Natural killer cell (primary cell): Measurements from ENCODE around the gene LRRC47. TPM values are rescaled to one million over a fixed set of nuclear protein-coding genes. Genes with fewer than 3 reads are reported as not detected.

ENCODE experiments used
- ATAC-seq, 3 donors: fragments of 150-1000 bp in 2 of 3; fragments of 200-7000 bp in 1 of 3; cut with Tn5 transposase; 1 replicate in 1 of 3; 2 replicates in 2 of 3; pipeline ENCODE4 v1.10.0; 2021; ENCODE audit warnings: mild to moderate bottlenecking in 2 of 3, moderate library complexity in 2 of 3
- DNase-seq, 2 donors: peaks; one replicate each; pipeline versions ENCODE4 v3.0.0 to v3.0.0-alpha.2; 2013 to 2021; ENCODE audit warnings: mixed read lengths in 1 of 2
- H3K27ac ChIP-seq: one replicate; pipeline ENCODE4 v1.5.1; 2013; ENCODE audit warnings: mild to moderate bottlenecking, low read length
- H3K27me3 ChIP-seq: one replicate; pipeline ENCODE4 v1.6.1; 2013; ENCODE audit warnings: low read length; ENCODE audit not compliant: control insufficient read depth, insufficient read depth
- H3K36me3 ChIP-seq: one replicate; pipeline ENCODE4 v1.6.1; 2013; ENCODE audit warnings: low read length; ENCODE audit not compliant: control insufficient read depth, insufficient read depth
- H3K4me1 ChIP-seq: one replicate; pipeline ENCODE4 v1.6.1; 2013; ENCODE audit warnings: low read length; ENCODE audit not compliant: control insufficient read depth, insufficient read depth
- H3K4me3 ChIP-seq: one replicate; pipeline ENCODE4 v1.5.1; 2013; ENCODE audit warnings: low read length
- H3K9me3 ChIP-seq: one replicate; pipeline ENCODE4 v1.6.1; 2013; ENCODE audit warnings: low read length; ENCODE audit not compliant: control insufficient read depth, insufficient read depth
- H3K27ac Mint-ChIP-seq, 2 donors: one replicate each; pipeline ENCODE4 v1.8.0; 2022; ENCODE audit warnings: mild to moderate bottlenecking in 2 of 2, mixed read lengths in 2 of 2, moderate library complexity in 1 of 2
- H3K27me3 Mint-ChIP-seq, 2 donors: one replicate each; pipeline ENCODE4 v1.8.0; 2022; ENCODE audit warnings: low read depth in 2 of 2, mixed read lengths in 2 of 2
- H3K36me3 Mint-ChIP-seq: one replicate; pipeline ENCODE4 v1.8.0; 2022; ENCODE audit warnings: mixed read lengths
- H3K4me1 Mint-ChIP-seq, 2 donors: one replicate each; pipeline ENCODE4 v1.8.0; 2022; ENCODE audit warnings: mixed read lengths in 2 of 2
- H3K4me3 Mint-ChIP-seq: one replicate; pipeline ENCODE4 v1.8.0; 2022; ENCODE audit warnings: mild to moderate bottlenecking, moderate library complexity, mixed read lengths
- H3K9me3 Mint-ChIP-seq, 2 donors: one replicate each; pipeline ENCODE4 v1.8.0; 2022; ENCODE audit warnings: mixed read lengths in 2 of 2
- WGBS: methylation state at CpG from one replicate; pipeline ENCODE4 v1.1.7; 2013; ENCODE audit warnings: missing lambda C conversion rate; ENCODE audit not compliant: insufficient coverage; 5-methylcytosine and 5-hydroxymethylcytosine counted together
- intact Hi-C: fragments of 100-400 bp; cut with micrococcal nuclease; formaldehyde crosslinking; loops from one replicate; pipeline ENCODE4 v1.14.2; 2022
- total RNA-seq, 4 donors: library from RNA; stranded (reverse); fragments of 120-200 nt in 1 of 4; gene quantifications; one replicate each; pipeline versions ENCODE4 v1.2.3 to v1.2.4, GENCODE V29; 2013 to 2022
- TF ChIP-seq, protein P1 (sequence below): fragments of 200-600 bp; IDR thresholded peaks from one replicate; pipeline ENCODE4 v1.8.0; 2022; ENCODE audit warnings: antibody characterized with exemption

The LRRC47 gene
- total RNA-seq, 3 donors from 2014 or later (not counting 1 experiment from before 2014, with no cell fraction given): 33.5 to 49.8 (median 45.2) TPM

DNA sequence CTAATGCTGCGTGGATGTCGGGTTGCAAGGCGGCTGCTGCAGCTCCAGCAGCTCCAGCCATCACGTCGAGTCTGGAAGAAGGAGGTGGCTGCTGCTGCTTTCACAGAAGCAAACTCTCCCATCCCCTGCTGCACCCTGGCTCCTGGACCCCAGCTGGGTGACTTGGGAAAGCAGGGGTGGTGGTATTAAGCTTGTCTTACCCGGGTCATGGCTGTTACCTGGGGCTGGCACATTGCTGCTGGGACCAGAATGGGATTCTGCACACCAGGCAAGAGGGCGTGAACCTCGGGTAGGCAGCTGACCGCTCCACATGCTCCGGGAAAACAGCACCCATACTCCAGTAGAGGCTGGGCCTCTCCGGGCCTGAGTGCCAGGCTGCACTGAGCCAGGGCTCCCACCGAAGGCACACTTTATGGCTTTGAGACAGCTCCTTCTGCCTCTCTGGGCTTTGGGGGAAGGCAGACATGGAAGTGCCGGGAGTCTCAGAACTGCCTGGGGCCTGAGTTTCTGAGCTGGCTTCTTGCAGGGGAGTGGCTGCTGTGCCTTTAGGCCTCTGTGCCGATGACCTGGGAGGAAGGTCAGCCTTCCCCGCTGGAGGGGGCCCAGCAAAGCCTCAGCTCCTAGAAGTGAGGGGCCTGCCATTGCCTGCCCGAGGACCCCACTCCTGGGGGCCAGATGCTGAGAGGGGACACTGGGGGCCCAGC, 22.6 kb downstream of the LRRC47 start:
- H3K4me1 Mint-ChIP-seq: peaks cover 0 to 16% of the 10 kb centered on the region in 2 donors
- ATAC-seq: no peak
- Histone ChIP-seq H3K27me3 (no peaks in the 10 kb centered on the region), H3K27ac (no peak overlapping the region), H3K9me3 (no peaks in the 10 kb centered on the region), H3K4me1 (peaks cover 31% of the 10 kb centered on the region), H3K4me3 (no peak overlapping the region), H3K36me3 (no peaks in the 10 kb centered on the region)
- H3K27me3 Mint-ChIP-seq: no peaks in the 10 kb centered on the region
- peak overlapping the region; percentile 47 for H3K4me3 Mint-ChIP-seq
- peak in 1 of 2 donors; percentile 30 for DNase-seq
- WGBS: 91% methylated on average over 16 of the region's 16 CpGs
- H3K27ac Mint-ChIP-seq: peak overlapping the region in 1 of 2 donors; percentile 56
- H3K36me3 Mint-ChIP-seq: no peaks in the 10 kb centered on the region
- no peaks in the 10 kb centered on the region for H3K9me3 Mint-ChIP-seq
- intact Hi-C loops: loop anchor here (5.0 kb wide), 1 partner anchor 129 kb away; the partner anchor contains the start of gene C1orf174
- TF ChIP-seq, protein P1, sequence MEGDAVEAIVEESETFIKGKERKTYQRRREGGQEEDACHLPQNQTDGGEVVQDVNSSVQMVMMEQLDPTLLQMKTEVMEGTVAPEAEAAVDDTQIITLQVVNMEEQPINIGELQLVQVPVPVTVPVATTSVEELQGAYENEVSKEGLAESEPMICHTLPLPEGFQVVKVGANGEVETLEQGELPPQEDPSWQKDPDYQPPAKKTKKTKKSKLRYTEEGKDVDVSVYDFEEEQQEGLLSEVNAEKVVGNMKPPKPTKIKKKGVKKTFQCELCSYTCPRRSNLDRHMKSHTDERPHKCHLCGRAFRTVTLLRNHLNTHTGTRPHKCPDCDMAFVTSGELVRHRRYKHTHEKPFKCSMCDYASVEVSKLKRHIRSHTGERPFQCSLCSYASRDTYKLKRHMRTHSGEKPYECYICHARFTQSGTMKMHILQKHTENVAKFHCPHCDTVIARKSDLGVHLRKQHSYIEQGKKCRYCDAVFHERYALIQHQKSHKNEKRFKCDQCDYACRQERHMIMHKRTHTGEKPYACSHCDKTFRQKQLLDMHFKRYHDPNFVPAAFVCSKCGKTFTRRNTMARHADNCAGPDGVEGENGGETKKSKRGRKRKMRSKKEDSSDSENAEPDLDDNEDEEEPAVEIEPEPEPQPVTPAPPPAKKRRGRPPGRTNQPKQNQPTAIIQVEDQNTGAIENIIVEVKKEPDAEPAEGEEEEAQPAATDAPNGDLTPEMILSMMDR: no peak

DNA sequence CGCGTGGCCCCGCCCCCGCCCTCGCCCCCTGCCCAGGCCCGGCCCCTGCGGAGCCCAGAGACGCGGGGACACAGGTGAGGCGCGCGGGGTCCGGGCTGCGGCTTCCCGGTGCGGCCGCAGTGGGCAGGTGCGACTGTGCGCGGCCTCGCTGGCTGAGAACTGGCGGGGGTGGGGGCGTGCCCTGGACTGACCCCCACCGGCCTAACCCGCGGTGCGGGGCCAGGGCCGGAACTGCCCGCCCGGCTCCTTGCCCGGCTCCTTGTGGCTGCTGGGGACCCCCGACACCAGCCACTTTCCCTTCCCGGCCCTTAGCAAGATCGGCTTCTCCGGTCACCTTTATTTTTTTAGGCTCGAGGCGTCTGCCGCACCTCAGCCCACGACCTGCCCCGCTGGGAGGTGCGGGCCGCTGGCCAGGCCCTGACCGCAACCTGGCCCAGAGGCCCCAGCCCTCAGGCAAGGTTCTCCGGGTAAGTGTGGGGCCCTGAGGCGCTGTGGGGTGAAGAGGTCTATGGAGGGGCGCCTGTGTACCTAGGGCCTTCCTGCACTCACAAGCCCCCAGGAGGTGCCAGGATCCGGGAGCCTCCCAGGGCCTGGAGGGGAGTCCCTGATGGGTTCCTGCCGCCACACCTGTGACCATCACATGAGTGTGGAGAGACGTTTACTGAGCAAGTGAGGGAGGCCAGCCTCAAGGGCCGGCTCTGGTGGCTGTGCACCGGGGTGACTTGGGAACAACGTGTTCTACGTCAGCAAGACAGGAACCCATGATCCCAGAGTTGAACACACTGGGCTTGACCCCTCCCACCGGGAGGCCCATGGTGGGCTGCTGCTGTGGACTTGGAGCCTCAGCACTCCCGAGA, 23.4 kb downstream of the LRRC47 start, which contains the start of gene SMIM1:
Gene SMIM1, plus strand, starts transcription at position 35 of the 857 bp plus-strand sequence. CDS start 2,625 bp downstream, outside the sequence.
- ATAC-seq (peak in 2 of 3 donors; percentile 3 to 7), DNase-seq (peak in 1 of 2 donors; percentile 28)
- H3K9me3 Mint-ChIP-seq: no peaks in the 10 kb centered on the region
- intact Hi-C loops: loop anchor here (5.0 kb wide), 1 partner anchor 129 kb away; the partner anchor contains the start of gene C1orf174
- TF ChIP-seq, protein P1: no peak
- H3K36me3 Mint-ChIP-seq: no peaks in the 10 kb centered on the region
- H3K4me1 Mint-ChIP-seq: peaks cover 0 to 16% of the 10 kb centered on the region in 2 donors
- H3K4me3 ChIP-seq: peak within 1 kb of the TSS; percentile 43
- no peaks in the 10 kb centered on the region for H3K9me3 ChIP-seq
- H3K27me3 ChIP-seq: no peaks in the 10 kb centered on the region
- H3K27ac Mint-ChIP-seq: peak within 1 kb of the TSS in 1 of 2 donors; percentile 56
- 12% methylated on average over 55 of the region's 55 CpGs for WGBS
- H3K4me1 ChIP-seq: peaks cover 31% of the 10 kb centered on the region
- H3K27me3 Mint-ChIP-seq: no peaks in the 10 kb centered on the region
- peak within 1 kb of the TSS; percentile 73 for H3K4me3 Mint-ChIP-seq
- H3K36me3 ChIP-seq: no peaks in the 10 kb centered on the region
- no peak within 1 kb of the TSS for H3K27ac ChIP-seq

DNA sequence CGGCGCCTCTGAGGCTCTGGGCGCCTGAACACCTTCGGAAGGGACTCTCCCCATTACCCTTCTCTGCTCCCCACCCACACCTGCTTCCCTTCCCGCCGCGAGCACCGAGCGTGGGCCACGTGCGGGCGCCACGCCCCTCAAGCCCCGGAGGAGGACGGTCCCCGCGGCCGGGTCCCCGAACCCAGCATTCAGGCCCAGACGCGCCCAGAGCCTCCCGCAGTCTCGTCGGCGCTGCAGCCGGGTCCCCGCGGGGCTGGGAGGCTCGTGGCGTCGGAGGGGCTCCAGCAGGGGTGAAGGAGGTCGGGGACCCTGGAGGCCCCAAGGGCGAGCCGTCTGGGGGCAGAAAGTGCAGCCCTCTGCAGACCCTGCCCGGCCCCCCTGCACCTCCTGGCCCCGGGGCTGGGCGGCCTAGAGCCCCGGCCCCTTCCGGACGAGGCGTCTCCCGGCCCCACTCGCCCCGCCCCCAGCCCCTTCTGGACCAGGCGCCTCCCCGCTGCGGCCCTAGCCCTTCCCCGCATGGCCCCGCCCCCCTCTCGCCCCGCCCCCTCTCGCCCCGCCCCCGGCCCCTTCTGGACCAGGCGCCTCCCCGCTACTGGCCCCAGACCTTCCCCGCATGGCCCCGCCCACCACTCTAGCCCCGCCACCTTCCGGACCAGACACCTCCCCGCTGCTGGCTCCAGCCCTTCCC, 24.1 kb downstream of the LRRC47 start:
- intact Hi-C loops: loop anchor here (5.0 kb wide), 1 partner anchor 130 kb away; the partner anchor contains the start of gene C1orf174
- H3K9me3 Mint-ChIP-seq: no peaks in the 10 kb centered on the region
- Histone ChIP-seq H3K4me3 (peak overlapping the region; percentile 43), H3K27ac (no peak overlapping the region), H3K4me1 (peaks cover 31% of the 10 kb centered on the region), H3K36me3 (no peaks in the 10 kb centered on the region), H3K9me3 (no peaks in the 10 kb centered on the region), H3K27me3 (no peaks in the 10 kb centered on the region)
- peak; percentile 77 to 89 for DNase-seq
- H3K27me3 Mint-ChIP-seq: no peaks in the 10 kb centered on the region
- peaks cover 0 to 16% of the 10 kb centered on the region in 2 donors for H3K4me1 Mint-ChIP-seq
- ATAC-seq: peak; percentile 90 to 93 (median 93)
- H3K36me3 Mint-ChIP-seq: no peaks in the 10 kb centered on the region
- TF ChIP-seq, protein P1: no peak
- no peak overlapping the region for H3K27ac Mint-ChIP-seq
- H3K4me3 Mint-ChIP-seq: peak overlapping the region; percentile 57
- WGBS: under 1% methylated on average over 51 of the region's 61 CpGs
